H1 (cell line): ENCODE results near the gene LHFPL2.

Source experiments
- BACH1 ChIP-seq: IDR thresholded peaks from 2 replicates; pipeline ENCODE4 v1.6.1; 2012; ENCODE audit warnings: low read length, improper control_type of control experiment
- CBX5 ChIP-seq: fragments of 300-800, 300-1000 bp; sonication (generic); IDR thresholded peaks from 2 replicates; pipeline ENCODE4 v1.7.1; 2016; ENCODE audit warnings: antibody characterized with exemption, low read length, low read depth
- CHD2 ChIP-seq: IDR thresholded peaks from 2 replicates; pipeline ENCODE4 v1.6.1; 2012; ENCODE audit warnings: low read length, improper control_type of control experiment
- EZH2 ChIP-seq: fragments of 200-600 bp; sonication (generic); IDR thresholded peaks from 2 replicates; pipeline ENCODE4 v1.7.1; 2012; ENCODE audit warnings: low read depth, mild to moderate bottlenecking, moderate library complexity, low read length, inconsistent platforms; ENCODE audit not compliant: severe bottlenecking
- TF ChIP-seq, protein P1 (sequence below), 3 experiments: IDR thresholded peaks; 1 replicate in 2 of 3; 2 replicates in 1 of 3; pipeline versions ENCODE4 v1.5.1 to v1.6.1; 2011; ENCODE audit warnings: low read length in 3 of 3, mild to moderate bottlenecking in 3 of 3, inconsistent platforms in 2 of 3, low read depth in 1 of 3, moderate library complexity in 1 of 3; ENCODE audit not compliant: insufficient read depth in 1 of 3; ENCODE audit errors: control extremely low read depth in 1 of 3

DNA sequence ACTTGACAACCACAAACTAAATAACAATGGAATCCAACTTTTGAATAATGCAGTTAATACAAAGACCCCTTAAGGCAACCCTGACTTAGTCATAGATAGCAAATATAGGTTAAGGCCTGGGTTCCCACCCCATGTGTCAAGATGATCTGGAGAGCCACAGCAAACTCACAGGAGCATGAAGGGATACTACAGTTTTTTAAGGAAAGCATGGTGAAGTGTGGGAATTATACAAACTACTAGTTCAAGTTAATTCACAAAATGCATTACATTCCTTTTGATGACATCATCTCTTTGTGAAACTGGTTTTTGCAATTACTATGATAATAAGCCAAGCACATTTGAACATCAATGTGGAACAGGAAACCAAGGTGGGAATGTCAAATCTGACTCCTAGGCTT is 50.6 kb downstream of the LHFPL2 start:
- TF ChIP-seq BACH1 (no peak), CBX5 (no peak), CHD2 (no peak), EZH2 (no peak)
- TF ChIP-seq, protein P1, sequence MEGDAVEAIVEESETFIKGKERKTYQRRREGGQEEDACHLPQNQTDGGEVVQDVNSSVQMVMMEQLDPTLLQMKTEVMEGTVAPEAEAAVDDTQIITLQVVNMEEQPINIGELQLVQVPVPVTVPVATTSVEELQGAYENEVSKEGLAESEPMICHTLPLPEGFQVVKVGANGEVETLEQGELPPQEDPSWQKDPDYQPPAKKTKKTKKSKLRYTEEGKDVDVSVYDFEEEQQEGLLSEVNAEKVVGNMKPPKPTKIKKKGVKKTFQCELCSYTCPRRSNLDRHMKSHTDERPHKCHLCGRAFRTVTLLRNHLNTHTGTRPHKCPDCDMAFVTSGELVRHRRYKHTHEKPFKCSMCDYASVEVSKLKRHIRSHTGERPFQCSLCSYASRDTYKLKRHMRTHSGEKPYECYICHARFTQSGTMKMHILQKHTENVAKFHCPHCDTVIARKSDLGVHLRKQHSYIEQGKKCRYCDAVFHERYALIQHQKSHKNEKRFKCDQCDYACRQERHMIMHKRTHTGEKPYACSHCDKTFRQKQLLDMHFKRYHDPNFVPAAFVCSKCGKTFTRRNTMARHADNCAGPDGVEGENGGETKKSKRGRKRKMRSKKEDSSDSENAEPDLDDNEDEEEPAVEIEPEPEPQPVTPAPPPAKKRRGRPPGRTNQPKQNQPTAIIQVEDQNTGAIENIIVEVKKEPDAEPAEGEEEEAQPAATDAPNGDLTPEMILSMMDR (IDR thresholded peaks at IDR 0.05; ENCODE audit: control extremely low read depth in 1 of 3, insufficient read depth in 1 of 3, low read depth in 1 of 3, low read length in 3 of 3): no peak
